Head of caudate nucleus (tissue), 42 donors: ENCODE measurements around the gene CKMT1A.
"Not testable (repeated sequence)": the region's sequence is repeated elsewhere in the genome, so short reads cannot be mapped to it uniquely, and the experiment has no call there.

Experiments
- DNase-seq, 42 donors: peaks; one replicate each; pipeline versions ENCODE4 v3.0.0 to v3.0.0-alpha.2; 2020 to 2021; ENCODE audit warnings: mixed read lengths in 7 of 42
- intact Hi-C: fragments of 100-400 bp; cut with DNase I; formaldehyde crosslinking; loops from one replicate; pipeline ENCODE4 v1.15.0; 2022

CKMT1A gene

GRCh38 chr15:43693148-43694022 lies at the start of gene CKMT1A:
Gene CKMT1A, plus strand, starts transcription at chr15:43693859. Its CDS starts 192 bp downstream, at chr15:43694051.
- intact Hi-C loops = not testable (repeated sequence)

GRCh38 chr15:43648649-43649429 lies 44.8 kb upstream of the CKMT1A start, which contains the start of gene CATSPER2:
Gene CATSPER2, minus strand, starts transcription at chr15:43648844. Its CDS starts 783 bp downstream, at chr15:43648061.
- no peak for DNase-seq
- intact Hi-C loops = no loop called here

More at GRCh38 chr15:43693148-43694022, at the start of gene CKMT1A:
- DNase-seq = not testable (repeated sequence)

DNA sequence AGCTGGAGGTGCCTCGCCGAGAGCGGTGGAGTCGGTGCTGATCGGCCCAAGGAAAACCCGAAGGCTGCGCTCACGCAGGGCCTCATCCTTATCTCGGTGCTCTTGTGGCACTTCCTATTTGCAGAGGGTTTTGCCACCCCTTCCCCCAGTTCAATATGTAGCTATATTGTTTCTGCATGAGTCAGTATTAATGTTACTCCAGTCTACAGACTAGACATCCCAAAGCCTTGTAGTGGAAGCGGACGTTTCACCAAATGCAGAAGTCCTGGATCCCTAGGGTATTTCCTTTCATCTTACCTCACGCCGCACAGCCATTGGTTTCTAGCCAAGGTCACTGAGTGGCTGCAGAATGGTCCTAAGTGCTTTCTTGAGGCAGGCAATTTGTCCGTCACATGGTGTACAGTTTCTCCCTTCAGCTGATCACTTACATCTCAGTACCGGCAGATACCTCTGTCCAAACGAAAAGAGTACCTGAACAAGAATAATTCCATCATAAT lies 44.2 kb upstream of the CKMT1A start:
- DNase-seq, intact Hi-C loops: not testable (repeated sequence)

GRCh38 chr15:43659727-43660126 lies 33.9 kb upstream of the CKMT1A start:
- intact Hi-C loops = not testable (repeated sequence)

GRCh38 chr15:43662293-43662692 lies 31.4 kb upstream of the CKMT1A start:
- intact Hi-C loops = not testable (repeated sequence)

More at GRCh38 chr15:43659727-43660126, 33.9 kb upstream of the CKMT1A start:
- not testable (repeated sequence) for DNase-seq

GRCh38 chr15:43663333-43663732 lies 30.3 kb upstream of the CKMT1A start:
- intact Hi-C loops, DNase-seq: not testable (repeated sequence)

More at GRCh38 chr15:43662293-43662692, 31.4 kb upstream of the CKMT1A start:
- DNase-seq = not testable (repeated sequence)

DNA sequence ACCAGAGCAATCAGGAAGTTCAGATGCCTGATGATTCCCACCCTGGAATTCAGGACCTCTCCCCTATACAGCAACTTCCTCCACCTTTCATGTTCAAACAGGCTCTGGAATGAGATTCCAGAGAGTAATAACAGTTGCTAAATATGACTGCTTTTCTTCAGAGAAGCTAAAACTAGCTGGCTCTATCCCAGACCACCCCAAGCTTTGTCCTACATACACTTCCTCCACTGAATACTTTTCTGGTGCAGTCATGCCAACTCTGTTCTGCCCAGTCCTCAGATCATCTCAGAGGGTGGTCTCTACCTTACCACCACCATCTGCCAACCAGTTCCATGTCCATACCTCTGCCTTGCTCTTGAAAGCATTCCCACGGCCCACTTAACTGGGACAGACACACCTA lies 27.5 kb upstream of the CKMT1A start:
- DNase-seq, intact Hi-C loops: not testable (repeated sequence)

DNA sequence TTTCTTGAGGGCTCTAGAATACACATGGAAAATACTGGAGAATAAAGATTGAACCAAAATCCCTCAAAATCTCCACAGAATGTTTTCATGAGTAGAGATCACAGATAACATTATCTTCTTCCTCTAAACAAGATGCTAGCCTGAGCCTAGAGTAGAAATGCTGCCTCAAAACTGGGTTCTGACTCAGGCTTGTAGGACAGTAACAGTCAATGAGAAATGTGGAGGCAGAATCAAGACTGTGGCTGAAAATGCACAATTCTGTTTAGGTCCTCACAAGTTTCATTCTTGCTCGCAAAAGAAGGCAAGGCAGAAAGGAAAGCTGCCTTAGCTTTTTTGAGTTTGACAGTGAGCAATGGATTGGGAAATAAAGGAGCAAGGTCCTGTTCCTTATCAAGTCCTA lies 19.5 kb upstream of the CKMT1A start:
- intact Hi-C loops, DNase-seq: not testable (repeated sequence)

- intact Hi-C loops, DNase-seq: not testable (repeated sequence)
These were observed 3.9 kb upstream of the CKMT1A start for GRCh38 chr15:43689604-43690301.

DNA sequence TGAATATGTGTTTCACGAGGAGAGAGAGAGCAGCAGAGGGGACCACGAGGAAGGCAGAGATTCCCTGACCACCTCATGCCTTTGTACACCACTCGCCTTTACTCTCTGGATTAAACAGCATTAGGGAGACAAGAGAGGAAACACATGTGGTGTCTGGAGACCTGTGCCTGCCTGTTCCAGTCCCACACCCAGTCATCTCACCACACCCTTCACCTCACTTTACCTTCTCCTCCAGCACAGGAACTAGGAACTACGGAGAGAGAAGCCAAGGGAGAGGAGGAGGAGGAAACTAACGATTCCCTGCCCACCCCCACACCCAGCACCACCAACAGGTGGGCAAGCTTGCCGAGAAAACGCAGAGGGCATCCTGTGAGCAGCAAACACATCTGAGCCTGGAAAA lies 980 bp upstream of the CKMT1A start:
- intact Hi-C loops, DNase-seq: not testable (repeated sequence)

- intact Hi-C loops = no loop called here
- no peak for DNase-seq
These were observed 8.5 kb downstream of the CKMT1A start for GRCh38 chr15:43702174-43702573.

GRCh38 chr15:43702701-43703424 lies 9.2 kb downstream of the CKMT1A start:
- intact Hi-C loops = no loop called here

GRCh38 chr15:43710431-43711131 lies 16.9 kb downstream of the CKMT1A start:
- DNase-seq, intact Hi-C loops: not testable (repeated sequence)

More at GRCh38 chr15:43702701-43703424, 9.2 kb downstream of the CKMT1A start:
- DNase-seq = no peak

DNA sequence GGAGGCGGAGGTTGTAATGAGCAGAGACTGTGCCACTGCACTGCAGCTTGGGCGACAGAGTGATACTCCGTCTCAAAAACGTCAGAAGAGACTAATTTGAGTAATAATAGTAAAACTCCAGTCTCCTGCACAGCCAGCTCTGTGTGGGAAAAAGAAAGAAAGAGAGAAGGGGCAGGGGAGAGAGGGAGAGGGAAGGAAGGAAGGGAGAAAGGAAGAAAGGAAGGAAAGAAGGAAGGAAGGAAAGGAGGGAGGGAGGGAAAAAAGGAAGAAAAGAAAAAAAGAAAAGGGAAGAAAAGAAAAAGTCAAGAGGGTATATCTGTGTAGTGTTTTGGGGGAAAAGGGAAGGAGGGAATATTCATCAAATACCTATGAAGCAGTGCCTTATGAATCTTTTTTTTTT lies 29.5 kb downstream of the CKMT1A start:
- intact Hi-C loops = loop anchor here (10.0 kb wide), 1 partner anchor 418 kb away; the partner anchor contains the start of gene TGM7
- no peak for DNase-seq

GRCh38 chr15:43726306-43726705 lies 32.6 kb downstream of the CKMT1A start:
- not testable (repeated sequence) for DNase-seq
- intact Hi-C loops = loop anchor here (10.0 kb wide), 1 partner anchor 422 kb away; the partner anchor contains the start of gene TGM7

GRCh38 chr15:43728053-43728725 lies 34.5 kb downstream of the CKMT1A start:
- not testable (repeated sequence) for DNase-seq
- intact Hi-C loops = loop anchor here (10.0 kb wide), 1 partner anchor 423 kb away; the partner anchor contains the start of gene TGM7

GRCh38 chr15:43735416-43735815 lies 41.8 kb downstream of the CKMT1A start:
- DNase-seq = no peak
- intact Hi-C loops = no loop called here
